Adipocyte (in vitro differentiated cells): Measurements from ENCODE around the gene COL25A1.
"Not testable (repeated sequence)": the region's sequence is repeated elsewhere in the genome, so short reads cannot be mapped to it uniquely, and the experiment has no call there.

Experiments used
- DNase-seq: peaks from one replicate; pipeline ENCODE4 v3.0.0-alpha.2; 2015; ENCODE audit warnings: low read depth
- H3K27me3 ChIP-seq: replicated peaks from 2 replicates; pipeline ENCODE4 v1.7.0; 2013; ENCODE audit warnings: mild to moderate bottlenecking, low read length, moderate library complexity; ENCODE audit not compliant: control insufficient read depth, insufficient read depth
- H3K36me3 ChIP-seq: 2 replicates; pipeline ENCODE4 v1.7.0; 2013; ENCODE audit warnings: low read length, mild to moderate bottlenecking, moderate library complexity; ENCODE audit not compliant: control insufficient read depth, insufficient read depth, severe bottlenecking
- H3K4me1 ChIP-seq: 2 replicates; pipeline ENCODE4 v1.7.0; 2013; ENCODE audit warnings: mild to moderate bottlenecking, low read length, moderate library complexity; ENCODE audit not compliant: control insufficient read depth, insufficient read depth
- H3K4me3 ChIP-seq: 2 replicates; pipeline ENCODE4 v1.7.0; 2013; ENCODE audit warnings: mild to moderate bottlenecking, low read length, moderate library complexity
- H3K9ac ChIP-seq: 2 replicates; pipeline ENCODE4 v1.7.0; 2013; ENCODE audit warnings: mild to moderate bottlenecking, low read length, moderate library complexity
- H3K9me3 ChIP-seq: 2 replicates; pipeline ENCODE4 v1.7.0; 2013; ENCODE audit warnings: mild to moderate bottlenecking, low read length, moderate library complexity; ENCODE audit not compliant: control insufficient read depth

Gene COL25A1

GRCh38 chr4:108881190-108881589, 421.3 kb downstream of the COL25A1 start:
- Histone ChIP-seq H3K4me3 (no peak overlapping the region), H3K27me3 (no peaks in the 10 kb centered on the region), H3K9ac (no peak overlapping the region), H3K9me3 (no peaks in the 10 kb centered on the region), H3K4me1 (peaks cover 4% of the 10 kb centered on the region), H3K36me3 (no peaks in the 10 kb centered on the region)
- DNase-seq, result no peak

GRCh38 chr4:108878806-108879205, 423.7 kb downstream of the COL25A1 start:
- Histone ChIP-seq H3K27me3 (no peaks in the 10 kb centered on the region), H3K4me1 (peaks cover 4% of the 10 kb centered on the region), H3K9ac (no peak overlapping the region), H3K4me3 (no peak overlapping the region), H3K9me3 (no peaks in the 10 kb centered on the region), H3K36me3 (no peaks in the 10 kb centered on the region)
- no peak for DNase-seq

GRCh38 chr4:108877821-108878220, 424.6 kb downstream of the COL25A1 start:
- H3K9ac ChIP-seq, result no peak overlapping the region

GRCh38 chr4:108874806-108875205, 427.7 kb downstream of the COL25A1 start:
- Histone ChIP-seq H3K9ac (no peak overlapping the region), H3K4me1 (peaks cover 4% of the 10 kb centered on the region), H3K27me3 (no peaks in the 10 kb centered on the region), H3K4me3 (no peak overlapping the region), H3K9me3 (no peaks in the 10 kb centered on the region), H3K36me3 (no peaks in the 10 kb centered on the region)
- no peak for DNase-seq

More at GRCh38 chr4:108877821-108878220, 424.6 kb downstream of the COL25A1 start:
- Histone ChIP-seq H3K4me1 (peaks cover 4% of the 10 kb centered on the region), H3K9me3 (no peaks in the 10 kb centered on the region), H3K27me3 (no peaks in the 10 kb centered on the region), H3K36me3 (no peaks in the 10 kb centered on the region), H3K4me3 (no peak overlapping the region)
- DNase-seq, result no peak

- H3K9ac ChIP-seq, H3K9me3 ChIP-seq, H3K4me1 ChIP-seq, DNase-seq, H3K27me3 ChIP-seq, H3K4me3 ChIP-seq, H3K36me3 ChIP-seq: not testable (repeated sequence)
Measured at GRCh38 chr4:108869970-108870369, 432.5 kb downstream of the COL25A1 start.

GRCh38 chr4:108868606-108869227, 433.7 kb downstream of the COL25A1 start:
- Histone ChIP-seq H3K36me3 (no peaks in the 10 kb centered on the region), H3K4me3 (no peak overlapping the region), H3K27me3 (no peaks in the 10 kb centered on the region), H3K9me3 (no peaks in the 10 kb centered on the region), H3K9ac (no peak overlapping the region), H3K4me1 (peaks cover 9% of the 10 kb centered on the region)
- DNase-seq, result no peak

- Histone ChIP-seq H3K9ac (no peak overlapping the region), H3K4me3 (no peak overlapping the region), H3K36me3 (no peaks in the 10 kb centered on the region), H3K27me3 (no peaks in the 10 kb centered on the region), H3K9me3 (no peaks in the 10 kb centered on the region), H3K4me1 (peaks cover 9% of the 10 kb centered on the region)
- DNase-seq, result no peak
Measured at GRCh38 chr4:108867476-108867875, 435.0 kb downstream of the COL25A1 start.

GRCh38 chr4:108861334-108861733, 441.1 kb downstream of the COL25A1 start:
- peak; percentile 30 for DNase-seq

GRCh38 chr4:108854786-108855185, 447.7 kb downstream of the COL25A1 start:
- H3K4me1 ChIP-seq, result peaks cover 18% of the 10 kb centered on the region

More at GRCh38 chr4:108861334-108861733, 441.1 kb downstream of the COL25A1 start:
- H3K9ac ChIP-seq, result no peak overlapping the region
- no peaks in the 10 kb centered on the region for H3K4me1 ChIP-seq
- H3K36me3 ChIP-seq, result no peaks in the 10 kb centered on the region
- H3K4me3 ChIP-seq, result no peak overlapping the region
- no peaks in the 10 kb centered on the region for H3K9me3 ChIP-seq
- H3K27me3 ChIP-seq, result no peaks in the 10 kb centered on the region

GRCh38 chr4:108852691-108853090, 449.8 kb downstream of the COL25A1 start:
- Histone ChIP-seq H3K27me3 (no peaks in the 10 kb centered on the region), H3K9me3 (no peaks in the 10 kb centered on the region), H3K9ac (no peak overlapping the region), H3K4me1 (peaks cover 26% of the 10 kb centered on the region), H3K36me3 (no peaks in the 10 kb centered on the region), H3K4me3 (no peak overlapping the region)
- no peak for DNase-seq

More at GRCh38 chr4:108854786-108855185, 447.7 kb downstream of the COL25A1 start:
- DNase-seq, result peak; percentile 50
- Histone ChIP-seq H3K4me3 (no peak overlapping the region), H3K9ac (no peak overlapping the region), H3K9me3 (no peaks in the 10 kb centered on the region), H3K27me3 (no peaks in the 10 kb centered on the region), H3K36me3 (no peaks in the 10 kb centered on the region)

GRCh38 chr4:108851366-108851765, 451.1 kb downstream of the COL25A1 start:
- Histone ChIP-seq H3K9ac (no peak overlapping the region), H3K27me3 (no peaks in the 10 kb centered on the region), H3K9me3 (no peaks in the 10 kb centered on the region), H3K4me1 (peaks cover 26% of the 10 kb centered on the region), H3K36me3 (no peaks in the 10 kb centered on the region), H3K4me3 (no peak overlapping the region)
- DNase-seq, result peak; percentile 19

GRCh38 chr4:108850219-108850649, 452.2 kb downstream of the COL25A1 start:
- no peaks in the 10 kb centered on the region for H3K9me3 ChIP-seq
- H3K4me3 ChIP-seq, result no peak overlapping the region
- peaks cover 26% of the 10 kb centered on the region for H3K4me1 ChIP-seq
- peak; percentile 13 for DNase-seq
- no peak overlapping the region for H3K9ac ChIP-seq
- H3K36me3 ChIP-seq, result no peaks in the 10 kb centered on the region
- H3K27me3 ChIP-seq, result no peaks in the 10 kb centered on the region
